Lower lobe of right lung (tissue), 2 donors: Measurements from ENCODE around the gene NT5M. TPM values are rescaled to one million over a fixed set of nuclear protein-coding genes. Genes with fewer than 3 reads are reported as not detected.

Experiments
- ATAC-seq, 2 donors: fragments of 200-7000 bp; cut with Tn5 transposase; one replicate each; pipeline ENCODE4 v1.9.1; 2020 to 2022; ENCODE audit warnings: mild to moderate bottlenecking in 2 of 2, moderate library complexity in 2 of 2
- DNase-seq: peaks from one replicate; pipeline ENCODE4 v3.0.0-alpha.2; 2020
- H3K27ac ChIP-seq: fragments of 200-600 bp; one replicate; pipeline ENCODE4 v1.8.0; 2022
- H3K27me3 ChIP-seq: fragments of 200-600 bp; one replicate; pipeline ENCODE4 v1.8.0; 2022; ENCODE audit warnings: low read depth
- H3K36me3 ChIP-seq: fragments of 200-600 bp; one replicate; pipeline ENCODE4 v1.8.0; 2022; ENCODE audit warnings: mild to moderate bottlenecking
- H3K4me1 ChIP-seq: fragments of 200-600 bp; one replicate; pipeline ENCODE4 v1.8.0; 2022
- H3K4me3 ChIP-seq: fragments of 200-600 bp; one replicate; pipeline ENCODE4 v1.8.0; 2022; ENCODE audit warnings: mild to moderate bottlenecking
- H3K9me3 ChIP-seq: fragments of 200-600 bp; one replicate; pipeline ENCODE4 v1.8.0; 2022
- CTCF ChIP-seq: fragments of 200-600 bp; IDR thresholded peaks from one replicate; pipeline ENCODE4 v1.8.0; 2022; ENCODE audit warnings: antibody characterized with exemption, mild to moderate bottlenecking
- intact Hi-C: fragments of 100-400 bp; cut with DNase I; formaldehyde crosslinking; loops from one replicate; pipeline ENCODE4 v1.11.0; 2022
- total RNA-seq: library from RNA; stranded (reverse); fragmentation: NEBNext Ultra II Directional; extraction: Animal tissue kit (Norgen Biotek cat#: 25700); gene quantifications from one replicate; pipeline ENCODE4 v1.2.1, GENCODE V29; 2021
- donor health status: DM: no; HTN: yes; CAD: no; lungs with severe emphysema.

NT5M gene
- total RNA-seq, 1 donor from 2014 or later = 1.1 TPM

DNA sequence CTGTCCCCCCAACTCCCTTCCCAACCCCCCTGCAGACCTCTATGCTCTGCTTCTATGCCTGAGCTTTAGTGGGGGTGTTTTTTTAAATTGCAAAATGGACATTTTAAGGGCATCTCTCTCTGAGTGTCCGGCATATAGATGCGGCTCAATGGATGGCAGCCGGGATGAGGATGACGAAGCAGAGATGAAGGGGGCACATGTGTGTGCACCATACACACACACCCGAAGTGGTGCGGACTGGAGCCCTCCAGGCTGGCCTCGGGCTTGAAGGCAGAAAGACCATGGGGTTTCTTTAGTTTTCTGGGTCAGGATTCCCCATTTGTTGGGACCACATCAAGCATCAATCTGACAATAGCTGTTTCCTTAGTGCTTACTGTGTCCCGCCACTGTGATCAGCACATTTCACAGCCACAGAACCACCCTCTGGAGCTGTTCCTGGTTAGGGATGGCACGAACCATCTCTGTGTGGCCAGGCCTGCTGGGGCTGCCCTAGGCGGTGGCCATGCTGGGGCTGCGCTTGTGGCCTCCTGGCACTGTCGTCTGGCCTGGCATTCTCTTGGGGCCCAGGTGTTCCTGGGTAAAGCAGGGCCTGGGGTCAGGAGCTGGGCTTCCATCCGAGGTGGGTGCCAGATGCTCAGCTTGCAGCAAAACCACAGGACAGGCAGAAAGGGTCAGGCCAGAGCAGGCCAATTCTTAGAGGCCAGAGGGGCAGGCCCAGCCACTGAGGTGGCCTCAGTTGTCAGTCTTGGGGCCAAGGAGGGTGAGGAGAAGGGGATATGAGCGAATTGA, 49.9 kb downstream of the NT5M start:
- TF ChIP-seq CTCF = no peak
- Histone ChIP-seq H3K4me3 (no peak overlapping the region), H3K27ac (no peak overlapping the region), H3K36me3 (no peaks in the 10 kb centered on the region), H3K27me3 (no peaks in the 10 kb centered on the region), H3K9me3 (no peaks in the 10 kb centered on the region), H3K4me1 (peaks cover 10% of the 10 kb centered on the region)
- DNase-seq (no peak), ATAC-seq (no peak)
- intact Hi-C loops = no loop called here

GRCh38 chr17:17353625-17354484, 50.7 kb downstream of the NT5M start:
- no peaks in the 10 kb centered on the region for H3K9me3 ChIP-seq
- no peaks in the 10 kb centered on the region for H3K36me3 ChIP-seq
- intact Hi-C loops = no loop called here
- TF ChIP-seq CTCF = no peak
- ATAC-seq (no peak), DNase-seq (no peak)
- no peak overlapping the region for H3K4me3 ChIP-seq
- peaks cover 10% of the 10 kb centered on the region for H3K4me1 ChIP-seq
- no peaks in the 10 kb centered on the region for H3K27me3 ChIP-seq
- H3K27ac ChIP-seq = no peak overlapping the region

DNA sequence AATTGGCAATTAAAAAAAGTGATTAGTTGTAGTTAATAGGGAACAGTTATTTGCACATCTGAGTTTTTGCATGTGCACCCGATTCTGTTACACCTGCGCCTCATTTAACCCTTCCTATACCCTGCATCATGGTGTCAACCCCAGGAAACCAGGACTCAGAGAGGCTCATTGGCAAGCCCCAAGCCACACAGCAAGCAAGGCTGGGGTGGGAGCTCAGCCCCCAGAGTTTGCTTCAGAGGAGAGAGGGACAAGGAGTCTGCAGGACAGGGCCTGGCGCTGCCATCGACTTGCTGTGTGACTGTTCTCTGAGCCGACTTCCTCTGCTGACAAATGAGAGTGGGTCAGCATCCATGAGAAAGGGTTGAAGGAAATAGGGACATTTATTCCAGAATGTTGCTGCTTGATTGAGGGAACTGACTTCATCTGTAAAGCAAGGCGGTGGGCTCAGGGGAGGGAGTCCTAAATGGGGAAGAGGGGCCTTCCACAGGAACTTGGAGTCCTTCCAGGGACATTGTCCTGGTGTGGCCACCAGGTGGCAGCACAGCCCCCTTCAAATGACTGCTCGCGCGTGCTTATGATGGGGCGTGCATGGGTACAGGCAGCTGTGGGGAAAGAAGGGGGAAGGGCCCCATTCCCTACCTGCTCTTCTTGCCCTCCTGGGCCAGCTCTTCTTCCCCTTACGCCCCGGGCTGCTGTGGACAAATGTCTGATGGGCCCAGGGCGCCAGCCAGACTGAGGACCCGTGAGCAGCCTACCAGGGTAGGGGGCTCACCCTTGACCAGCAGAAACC, 51.6 kb downstream of the NT5M start:
- Histone ChIP-seq H3K27me3 (no peaks in the 10 kb centered on the region), H3K27ac (no peak overlapping the region), H3K4me1 (peaks cover 10% of the 10 kb centered on the region), H3K36me3 (no peaks in the 10 kb centered on the region), H3K4me3 (no peak overlapping the region), H3K9me3 (no peaks in the 10 kb centered on the region)
- intact Hi-C loops = loop anchor here (5.0 kb wide), 1 partner anchor 283 kb away; no protein-coding TSS in a partner anchor
- ATAC-seq = peak; percentile 87 to 90
- TF ChIP-seq CTCF = peak; percentile 95
- DNase-seq = peak; percentile 81

DNA sequence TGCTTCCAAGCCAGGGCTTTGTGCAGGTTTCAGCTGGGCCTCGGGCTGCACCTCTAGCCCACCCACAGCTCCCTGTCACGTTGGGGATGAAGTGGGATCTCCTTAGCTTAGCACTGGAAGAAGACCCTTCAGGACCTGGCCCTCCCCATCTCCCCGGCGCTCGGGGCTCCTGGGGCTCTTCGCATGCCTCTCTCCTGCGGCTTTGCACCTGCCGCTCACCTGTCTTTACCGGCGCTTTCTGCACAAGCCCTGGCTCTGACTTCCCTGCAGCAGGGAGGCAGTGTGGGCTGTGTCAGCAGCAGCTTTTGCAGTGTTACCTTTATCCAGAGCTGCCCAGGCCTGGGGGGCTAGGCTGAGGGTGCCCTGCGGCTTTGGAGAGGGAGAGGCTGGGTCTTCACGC, 52.3 kb downstream of the NT5M start:
- H3K27ac ChIP-seq = no peak overlapping the region
- TF ChIP-seq CTCF = no peak
- intact Hi-C loops = loop anchor here (5.0 kb wide), 1 partner anchor 282 kb away; no protein-coding TSS in a partner anchor
- DNase-seq (no peak), ATAC-seq (peak in 1 of 2 donors; percentile 9)
- H3K4me3 ChIP-seq = no peak overlapping the region
- no peaks in the 10 kb centered on the region for H3K36me3 ChIP-seq
- H3K27me3 ChIP-seq = no peaks in the 10 kb centered on the region
- H3K4me1 ChIP-seq = peaks cover 10% of the 10 kb centered on the region
- H3K9me3 ChIP-seq = no peaks in the 10 kb centered on the region
